Ectodermal cell (in vitro differentiated cells): ENCODE data around the gene MAGI1.
A peak's percentile ranks its signal among the peaks of the same experiment; 100 is the strongest.

Source experiments
- H3K27ac ChIP-seq: 2 replicates; pipeline ENCODE4 v1.7.0; 2013; ENCODE audit warnings: mild to moderate bottlenecking, low read depth, low read length; ENCODE audit not compliant: insufficient read depth, poor library complexity, severe bottlenecking
- H3K27me3 ChIP-seq: 2 replicates; pipeline ENCODE4 v1.7.0; 2013; ENCODE audit warnings: mild to moderate bottlenecking, low read length; ENCODE audit not compliant: insufficient read depth, control insufficient read depth, poor library complexity, severe bottlenecking
- H3K36me3 ChIP-seq: one replicate; pipeline ENCODE4 v1.7.0; 2013; ENCODE audit warnings: low read length; ENCODE audit not compliant: control insufficient read depth, insufficient read depth
- H3K4me1 ChIP-seq: one replicate; pipeline ENCODE4 v1.7.0; 2013; ENCODE audit warnings: low read length; ENCODE audit not compliant: control insufficient read depth, insufficient read depth
- H3K4me3 ChIP-seq: 2 replicates; pipeline ENCODE4 v1.7.0; 2013; ENCODE audit warnings: low read depth, low read length, control low read depth; ENCODE audit not compliant: insufficient read depth
- H3K9me3 ChIP-seq: 2 replicates; pipeline ENCODE4 v1.7.0; 2013; ENCODE audit warnings: mild to moderate bottlenecking, low read length, moderate library complexity; ENCODE audit not compliant: control insufficient read depth
- WGBS, 2 experiments: methylation state at CpG; one replicate each; pipeline ENCODE4 v1.1.7; 2013; ENCODE audit warnings: missing lambda C conversion rate in 2 of 2; 5-methylcytosine and 5-hydroxymethylcytosine counted together

MAGI1 gene

GRCh38 chr3:65508750-65509422 lies 529.8 kb downstream of the MAGI1 start:
- Histone ChIP-seq H3K4me3 (peak overlapping the region; percentile 19), H3K27ac (peak overlapping the region; percentile 11), H3K36me3 (no peaks in the 10 kb centered on the region), H3K27me3 (no peaks in the 10 kb centered on the region), H3K9me3 (no peaks in the 10 kb centered on the region), H3K4me1 (no peaks in the 10 kb centered on the region)
- 51 to 53% methylated on average over 9 of the region's 9 CpGs for WGBS, 2 experiments

- no peaks in the 10 kb centered on the region for H3K9me3 ChIP-seq
- no peak overlapping the region for H3K27ac ChIP-seq
- WGBS, 2 experiments = 93 to 97% methylated on average over 3 of the region's 3 CpGs
These were observed 531.3 kb downstream of the MAGI1 start for GRCh38 chr3:65507437-65507836.

GRCh38 chr3:65503776-65504175 lies 534.9 kb downstream of the MAGI1 start:
- Histone ChIP-seq H3K4me3 (no peak overlapping the region), H3K27me3 (no peaks in the 10 kb centered on the region), H3K36me3 (no peaks in the 10 kb centered on the region), H3K4me1 (no peaks in the 10 kb centered on the region), H3K27ac (no peak overlapping the region), H3K9me3 (no peaks in the 10 kb centered on the region)
- 92 to 96% methylated on average over 1 of the region's 1 CpG for WGBS, 2 experiments

More at GRCh38 chr3:65507437-65507836, 531.3 kb downstream of the MAGI1 start:
- H3K36me3 ChIP-seq = no peaks in the 10 kb centered on the region
- no peak overlapping the region for H3K4me3 ChIP-seq
- no peaks in the 10 kb centered on the region for H3K4me1 ChIP-seq
- H3K27me3 ChIP-seq = no peaks in the 10 kb centered on the region

- WGBS, 2 experiments = 87 to 97% methylated on average over 2 of the region's 2 CpGs
These were observed 536.2 kb downstream of the MAGI1 start for GRCh38 chr3:65502526-65502925.

GRCh38 chr3:65500398-65501306 lies 538.1 kb downstream of the MAGI1 start:
- 91 to 95% methylated on average over 6 of the region's 6 CpGs for WGBS, 2 experiments
- Histone ChIP-seq H3K36me3 (no peaks in the 10 kb centered on the region), H3K27me3 (no peaks in the 10 kb centered on the region), H3K27ac (no peak overlapping the region), H3K4me1 (no peaks in the 10 kb centered on the region), H3K9me3 (no peaks in the 10 kb centered on the region), H3K4me3 (no peak overlapping the region)

More at GRCh38 chr3:65502526-65502925, 536.2 kb downstream of the MAGI1 start:
- Histone ChIP-seq H3K9me3 (no peaks in the 10 kb centered on the region), H3K27me3 (no peaks in the 10 kb centered on the region), H3K4me3 (no peak overlapping the region), H3K27ac (no peak overlapping the region), H3K36me3 (no peaks in the 10 kb centered on the region), H3K4me1 (no peaks in the 10 kb centered on the region)

- H3K9me3 ChIP-seq = no peaks in the 10 kb centered on the region
- no peaks in the 10 kb centered on the region for H3K4me1 ChIP-seq
- no peak overlapping the region for H3K27ac ChIP-seq
- H3K36me3 ChIP-seq = no peaks in the 10 kb centered on the region
- 17 to 21% methylated on average over 8 of the region's 8 CpGs for WGBS, 2 experiments
- no peaks in the 10 kb centered on the region for H3K27me3 ChIP-seq
- H3K4me3 ChIP-seq = no peak overlapping the region
These were observed 540.9 kb downstream of the MAGI1 start for GRCh38 chr3:65497846-65498245.

GRCh38 chr3:65497236-65497635 lies 541.5 kb downstream of the MAGI1 start:
- Histone ChIP-seq H3K9me3 (no peaks in the 10 kb centered on the region), H3K27me3 (no peaks in the 10 kb centered on the region), H3K27ac (no peak overlapping the region), H3K4me1 (no peaks in the 10 kb centered on the region), H3K4me3 (no peak overlapping the region), H3K36me3 (no peaks in the 10 kb centered on the region)
- WGBS, 2 experiments = 88 to 94% methylated on average over 2 of the region's 2 CpGs

GRCh38 chr3:65493938-65494337 lies 544.8 kb downstream of the MAGI1 start:
- no peak overlapping the region for H3K4me3 ChIP-seq
- H3K4me1 ChIP-seq = no peaks in the 10 kb centered on the region
- 90 to 94% methylated on average over 7 of the region's 7 CpGs for WGBS, 2 experiments
- H3K27ac ChIP-seq = no peak overlapping the region
- H3K27me3 ChIP-seq = no peaks in the 10 kb centered on the region
- H3K36me3 ChIP-seq = no peaks in the 10 kb centered on the region
- H3K9me3 ChIP-seq = no peaks in the 10 kb centered on the region

- Histone ChIP-seq H3K27me3 (no peaks in the 10 kb centered on the region), H3K4me1 (no peaks in the 10 kb centered on the region), H3K4me3 (no peak overlapping the region), H3K36me3 (no peaks in the 10 kb centered on the region), H3K27ac (no peak overlapping the region), H3K9me3 (no peaks in the 10 kb centered on the region)
- 93 to 94% methylated on average over 8 of the region's 8 CpGs for WGBS, 2 experiments
These were observed 545.3 kb downstream of the MAGI1 start for GRCh38 chr3:65493371-65493882.

- Histone ChIP-seq H3K27me3 (no peaks in the 10 kb centered on the region), H3K4me3 (no peak overlapping the region), H3K4me1 (no peaks in the 10 kb centered on the region), H3K36me3 (no peaks in the 10 kb centered on the region), H3K27ac (no peak overlapping the region), H3K9me3 (no peaks in the 10 kb centered on the region)
- 91 to 100% methylated on average over 1 of the region's 2 CpGs for WGBS, 2 experiments
These were observed 546.5 kb downstream of the MAGI1 start for GRCh38 chr3:65492249-65492648.
